Measurements from ENCODE around the gene POLR1A.
A peak's percentile ranks its signal among the peaks of the same experiment; 100 is the strongest.

The POLR1A gene

GRCh38 chr2:86021396-86022378, 84.0 kb downstream of the POLR1A start:
- no peak for DNase-seq (ENCODE audit: low spot score)

- DNase-seq (ENCODE audit: low spot score), result peak; percentile 85
Measured at GRCh38 chr2:86020984-86021383, 84.7 kb downstream of the POLR1A start.

GRCh38 chr2:86019121-86019520, 86.6 kb downstream of the POLR1A start:
- DNase-seq (ENCODE audit: low spot score), result no peak

GRCh38 chr2:86017901-86018896, 87.5 kb downstream of the POLR1A start:
- DNase-seq (ENCODE audit: low spot score), result no peak

- no peak for DNase-seq (ENCODE audit: low spot score)
Measured at GRCh38 chr2:86016581-86016980, 89.1 kb downstream of the POLR1A start.

DNA sequence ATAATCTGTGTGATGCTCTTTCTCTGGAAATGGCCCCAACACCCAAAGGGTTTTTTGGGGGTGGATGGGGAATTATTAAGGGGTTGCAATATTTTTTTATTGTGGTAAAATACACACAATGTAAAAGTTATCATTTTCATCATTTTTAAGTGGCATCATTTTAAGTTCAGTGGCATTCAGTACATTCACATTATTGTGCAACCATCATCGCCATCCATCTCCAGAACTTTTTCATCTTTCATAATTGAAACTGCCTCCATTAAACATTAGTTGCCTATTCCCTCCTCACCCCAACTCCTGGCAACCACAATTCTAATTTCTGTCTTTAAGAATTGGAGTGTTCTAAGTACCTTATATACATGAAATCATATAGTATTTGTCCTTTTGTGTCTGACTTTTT, 90.0 kb downstream of the POLR1A start:
- DNase-seq (ENCODE audit: low spot score), result no peak

DNA sequence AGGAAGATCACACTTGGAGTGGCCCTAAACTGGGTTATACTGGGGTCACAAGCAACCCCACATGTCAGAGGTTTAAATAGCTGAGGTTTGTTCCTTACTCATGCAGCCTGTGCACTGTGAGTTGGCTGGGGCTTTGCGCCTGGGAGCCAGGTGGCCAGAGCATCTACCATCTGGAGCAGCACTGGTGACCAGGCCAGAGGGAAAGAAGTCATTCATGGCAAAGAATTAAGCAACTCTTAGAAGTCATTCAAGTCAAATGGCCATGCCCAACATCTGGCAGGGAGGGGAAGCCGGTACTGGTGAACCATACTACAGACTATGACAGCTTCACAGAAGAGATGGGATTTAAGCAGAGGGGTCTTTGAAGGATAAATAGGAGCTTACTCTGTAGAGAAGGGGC, 90.7 kb downstream of the POLR1A start:
- DNase-seq (ENCODE audit: low spot score), result no peak

GRCh38 chr2:86014493-86014892, 91.2 kb downstream of the POLR1A start:
- no peak for DNase-seq (ENCODE audit: low spot score)

DNA sequence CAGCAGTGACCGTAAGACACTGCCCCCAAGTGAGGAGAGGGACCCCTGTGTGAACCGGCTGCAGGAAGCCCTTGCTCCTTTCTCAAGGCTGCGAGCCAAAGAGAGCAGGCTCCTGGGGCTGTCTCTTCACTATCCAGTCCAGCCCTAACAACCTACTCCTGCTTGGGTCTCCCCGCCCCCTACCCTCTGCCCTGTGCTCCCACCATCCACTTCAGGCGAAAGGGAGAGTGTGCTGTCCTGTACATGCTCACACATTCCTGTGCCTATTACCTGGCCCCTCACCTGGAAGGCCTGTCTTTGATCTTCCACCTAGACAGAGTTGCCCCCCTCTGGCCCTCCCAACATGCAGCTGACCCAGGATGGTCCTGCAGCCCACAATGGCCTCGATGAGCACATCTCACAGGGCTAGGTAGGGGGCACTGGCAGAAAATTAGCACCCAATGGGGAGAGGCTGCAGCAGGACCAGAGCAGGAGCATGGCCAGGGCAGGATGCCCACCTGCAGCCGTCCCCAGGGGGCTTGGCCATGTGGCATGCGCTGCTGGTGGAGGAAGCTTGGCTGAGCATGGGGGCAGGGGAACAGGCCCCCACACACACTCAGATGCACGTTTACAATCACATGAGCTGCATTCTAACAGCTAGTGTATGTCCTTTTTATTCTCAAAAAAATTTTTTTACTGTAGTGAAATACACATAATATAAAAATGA, 93.5 kb downstream of the POLR1A start:
- DNase-seq (ENCODE audit: low spot score), result no peak

DNA sequence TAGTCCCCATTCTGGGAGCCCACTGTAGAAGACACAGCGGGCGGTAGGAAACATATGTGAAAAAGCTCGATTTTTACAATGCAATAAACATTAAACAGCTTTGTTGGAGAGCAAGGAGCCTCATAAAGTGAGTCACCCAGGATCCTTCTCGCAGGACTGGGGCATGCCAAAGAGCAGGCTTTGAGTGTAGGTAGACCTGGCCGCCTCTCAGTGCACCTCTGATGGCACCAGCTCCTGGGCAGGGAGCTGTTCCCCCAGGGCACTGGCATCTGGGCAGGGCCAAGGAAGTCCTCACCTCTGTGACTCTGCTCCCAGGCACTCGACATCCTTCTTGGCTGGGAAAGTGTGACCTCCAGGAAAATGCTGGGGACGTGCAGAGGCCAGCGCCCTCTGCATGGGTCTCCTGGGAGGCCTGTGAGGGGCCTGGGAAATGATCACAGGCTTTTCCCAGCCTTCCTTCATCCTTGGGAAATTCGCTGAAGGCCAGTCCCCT, 94.2 kb downstream of the POLR1A start:
- DNase-seq (ENCODE audit: low spot score), result no peak

- DNase-seq (ENCODE audit: low spot score), result no peak
Measured at GRCh38 chr2:86010083-86010482, 95.6 kb downstream of the POLR1A start.

DNA sequence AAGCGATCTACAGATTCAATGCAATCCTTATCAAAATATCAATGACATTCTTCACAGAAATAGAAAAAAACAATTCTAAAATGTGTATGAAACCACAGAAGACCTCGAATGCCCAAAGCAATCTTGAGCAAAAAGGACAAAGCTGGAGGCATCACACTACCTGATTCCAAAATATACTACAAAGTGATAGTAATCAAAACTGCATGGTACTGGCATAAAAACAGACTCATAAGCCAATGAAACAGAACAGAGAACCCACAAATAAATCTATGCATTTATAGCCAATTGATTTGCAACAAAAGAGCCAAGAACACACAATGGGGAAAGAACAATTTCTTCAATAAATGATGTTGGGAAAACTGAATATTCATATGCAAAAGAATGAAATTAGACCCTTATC, 99.2 kb downstream of the POLR1A start:
- DNase-seq (ENCODE audit: low spot score), result no peak

GRCh38 chr2:86003967-86004366, 101.7 kb downstream of the POLR1A start:
- DNase-seq (ENCODE audit: low spot score), result no peak

- DNase-seq (ENCODE audit: low spot score), result no peak
Measured at GRCh38 chr2:86003104-86003503, 102.6 kb downstream of the POLR1A start.

DNA sequence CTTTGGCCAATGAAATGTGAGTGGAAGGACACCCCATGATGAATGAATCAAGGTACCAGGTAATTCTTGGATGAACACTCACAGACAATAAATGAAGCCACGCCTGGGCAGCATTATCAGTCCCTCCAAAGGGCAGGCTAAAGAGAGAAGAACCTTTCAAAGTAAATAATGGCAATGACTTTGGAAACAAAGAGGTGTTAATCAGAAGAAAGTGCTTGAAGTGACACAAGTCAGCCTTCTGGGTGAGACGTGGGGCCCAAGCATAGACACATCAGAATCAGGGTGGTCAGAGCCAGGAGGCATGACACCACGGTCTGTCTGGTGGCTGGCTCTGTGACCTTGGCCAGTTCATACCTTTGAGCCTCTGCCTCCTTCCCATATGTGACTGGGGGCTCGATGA, 103.3 kb downstream of the POLR1A start:
- DNase-seq (ENCODE audit: low spot score), result no peak

DNA sequence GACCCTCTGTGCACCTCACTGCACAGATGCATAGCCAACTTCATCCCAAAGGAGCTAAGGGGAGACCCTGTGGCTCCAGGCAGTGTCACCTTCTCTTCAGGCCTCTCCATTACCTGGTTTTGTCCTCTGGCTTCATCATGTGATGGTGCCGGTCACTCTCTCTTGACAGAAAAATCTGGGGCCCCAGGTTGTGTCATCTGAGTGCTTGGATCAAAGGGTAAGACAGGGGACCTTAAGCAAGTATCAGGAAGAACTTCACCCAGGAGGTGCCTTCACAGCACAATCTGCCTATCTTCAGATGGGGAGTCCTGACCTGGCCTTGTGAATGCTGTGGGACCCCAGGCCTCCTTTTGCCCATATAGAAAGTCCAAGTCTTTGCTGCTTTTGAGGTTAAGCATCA, 104.4 kb downstream of the POLR1A start:
- DNase-seq (ENCODE audit: low spot score), result no peak

DNA sequence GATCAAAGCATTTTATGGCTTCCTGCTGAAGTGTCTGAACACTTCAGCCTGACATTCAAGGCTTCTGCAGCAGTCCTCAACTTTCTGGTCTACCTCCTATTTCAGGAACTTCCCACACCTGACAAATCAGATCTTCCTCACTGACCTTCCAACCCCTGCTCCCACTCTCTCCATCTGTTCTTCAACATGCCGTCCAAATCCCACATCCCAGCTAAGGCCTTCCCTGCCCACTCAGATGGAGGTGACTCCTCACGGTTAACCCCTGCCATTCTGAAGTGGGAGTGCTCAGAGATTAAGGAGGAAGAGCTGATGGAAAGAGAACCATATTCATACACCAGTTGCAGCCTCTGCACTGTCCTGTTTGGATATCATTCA, 104.8 kb downstream of the POLR1A start:
- DNase-seq (ENCODE audit: low spot score), result no peak

DNA sequence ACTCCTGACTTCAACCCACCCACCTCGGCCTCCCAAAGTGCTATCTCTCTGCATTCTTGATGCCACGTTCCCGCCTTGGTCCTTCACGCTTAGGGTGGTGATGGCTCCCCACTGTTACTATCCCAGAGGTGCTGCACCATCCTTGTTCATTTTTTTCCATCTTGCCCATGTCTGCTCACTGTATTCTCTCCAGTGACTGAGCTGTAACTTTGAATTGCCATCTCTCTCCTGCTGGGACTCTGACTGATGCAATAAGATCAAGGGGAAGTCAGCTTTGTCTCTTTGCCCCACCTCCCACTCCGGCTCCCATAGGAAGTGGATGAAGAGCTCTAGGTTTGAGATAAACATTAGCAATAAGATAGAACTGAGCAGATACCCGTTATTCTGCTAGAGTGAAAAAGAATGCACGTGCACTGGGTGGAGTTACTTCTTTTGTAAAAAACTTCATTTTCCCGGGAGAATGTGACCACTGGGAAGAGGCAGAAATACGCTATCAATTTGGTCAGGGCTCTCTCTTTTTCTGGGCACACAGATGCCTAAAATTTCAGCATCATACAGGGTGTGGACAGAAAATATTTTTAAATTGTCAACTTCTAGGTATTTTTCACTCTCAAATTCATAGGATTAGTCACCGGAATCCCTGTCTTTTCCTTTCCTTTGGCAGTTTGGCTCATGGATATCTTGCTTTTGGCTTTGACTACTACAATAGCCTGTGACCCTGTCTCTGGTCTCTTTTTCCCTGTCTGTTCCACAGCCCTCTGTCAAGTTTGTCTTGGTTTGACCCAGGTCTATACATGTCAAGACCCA, 105.4 kb downstream of the POLR1A start:
- DNase-seq (ENCODE audit: low spot score), result no peak

DNA sequence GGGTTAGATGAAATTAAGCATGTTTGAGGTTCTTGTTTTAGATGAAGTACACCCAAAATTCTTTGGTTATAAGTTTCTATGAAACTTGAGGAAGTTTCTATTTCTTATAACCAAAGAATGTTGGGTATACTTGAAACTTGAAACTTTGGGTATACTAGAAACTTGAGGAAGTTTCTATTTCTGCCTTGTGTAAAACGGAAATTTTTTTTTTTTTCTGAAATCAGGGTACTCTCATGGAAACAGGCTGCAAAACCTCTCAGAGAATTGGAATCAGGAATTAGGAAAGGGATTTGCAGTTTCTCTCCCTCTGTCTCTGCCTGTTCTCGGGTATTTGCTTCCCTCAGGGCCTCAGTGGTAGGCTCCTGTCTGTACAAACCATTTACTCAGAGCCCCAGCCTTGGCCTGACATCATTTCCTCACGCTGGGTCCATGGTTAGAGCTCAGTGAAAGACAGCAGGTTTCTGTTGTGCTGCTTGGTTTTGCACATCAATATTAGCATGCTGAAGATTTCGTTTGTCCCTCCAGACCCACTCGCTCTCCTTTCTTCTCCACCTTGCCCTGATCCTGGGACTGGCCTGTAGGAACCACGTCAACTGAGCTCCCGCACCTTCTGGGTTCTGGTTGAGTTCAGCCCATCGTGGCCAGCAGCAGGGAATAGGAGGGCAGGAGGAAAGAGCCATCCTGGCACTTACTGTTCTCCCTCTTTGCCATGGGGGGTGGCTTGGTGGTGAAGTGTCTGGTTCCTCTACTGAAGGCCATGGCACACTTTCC, 106.4 kb downstream of the POLR1A start:
- no peak for DNase-seq (ENCODE audit: low spot score)

Measured in putamen (tissue), 1 donor.